GM21529 (cell line): ENCODE measurements around the gene TPPP.
"Not testable (repeated sequence)": the region's sequence is repeated elsewhere in the genome, so short reads cannot be mapped to it uniquely, and the experiment has no call there.

Source experiments
- ATAC-seq: cut with Tn5 transposase; IDR thresholded peaks from one replicate; pipeline ENCODE4 v1.9.1; 2021; ENCODE audit not compliant: unreplicated experiment

TPPP gene

GRCh38 chr5:679166-679895 is 13.8 kb downstream of the TPPP start:
- not testable (repeated sequence) for ATAC-seq

DNA sequence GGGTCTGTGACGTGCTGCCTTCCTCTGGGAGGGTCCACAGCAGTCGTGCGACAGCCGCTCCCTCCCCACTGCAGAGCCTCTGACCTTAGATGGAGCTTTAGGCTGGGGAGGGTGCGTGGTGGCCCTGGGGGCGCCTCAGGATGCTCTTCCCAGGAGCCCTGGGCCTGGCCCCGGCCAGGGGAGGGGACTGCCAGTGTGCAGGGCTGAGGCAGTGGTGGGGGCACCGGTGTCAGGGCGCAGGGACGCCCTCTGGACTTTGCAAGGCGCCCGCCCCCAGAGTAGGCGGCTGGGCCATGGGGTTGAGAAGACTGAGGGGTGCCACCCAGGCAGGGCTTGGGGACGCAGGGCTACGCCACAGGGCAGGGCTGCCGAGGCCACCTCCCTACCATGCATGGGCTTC is 14.6 kb downstream of the TPPP start:
- not testable (repeated sequence) for ATAC-seq

GRCh38 chr5:677131-678101 is 15.7 kb downstream of the TPPP start:
- no peak for ATAC-seq

- ATAC-seq: no peak
These were observed 16.5 kb downstream of the TPPP start for GRCh38 chr5:676699-677076.

DNA sequence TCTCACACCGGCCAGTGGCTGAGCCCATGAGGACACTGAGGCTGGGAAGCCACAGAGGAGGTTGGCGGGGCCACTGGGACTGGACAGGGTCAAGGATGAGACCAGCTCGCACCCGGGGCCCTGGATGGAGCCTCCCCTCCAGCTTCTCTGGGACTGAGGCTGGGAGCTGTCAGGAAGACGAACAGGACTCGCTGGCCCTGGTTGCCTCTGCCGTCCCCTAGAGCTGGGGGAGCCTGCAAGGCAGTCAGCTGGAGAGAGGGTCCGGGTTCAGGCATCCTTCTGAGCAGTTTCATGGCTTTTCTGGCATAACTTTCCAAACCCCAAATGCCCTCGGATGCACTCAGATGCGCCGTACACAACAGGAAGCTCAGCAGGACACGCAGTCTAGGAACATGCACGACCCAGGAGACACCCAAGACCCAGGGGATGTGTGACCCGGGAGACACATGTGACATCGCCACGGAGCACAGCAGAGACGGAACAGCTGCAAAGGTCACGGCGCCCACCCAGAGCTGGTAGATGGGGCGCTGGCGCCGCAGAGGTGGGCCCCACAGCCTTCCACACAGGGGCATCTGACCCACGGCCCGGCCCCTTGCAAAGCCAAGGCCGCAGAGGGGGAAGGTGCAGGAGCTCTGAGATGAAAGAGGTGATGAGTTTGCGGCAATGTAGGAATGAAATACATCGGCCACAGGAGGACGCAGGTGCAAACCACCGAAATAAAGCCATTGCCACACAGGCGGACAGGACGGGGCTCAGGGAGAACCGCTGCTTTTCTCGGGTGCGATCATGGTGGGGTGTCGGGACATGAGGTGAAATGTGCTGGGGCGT is 17.1 kb downstream of the TPPP start:
- ATAC-seq: no peak

DNA sequence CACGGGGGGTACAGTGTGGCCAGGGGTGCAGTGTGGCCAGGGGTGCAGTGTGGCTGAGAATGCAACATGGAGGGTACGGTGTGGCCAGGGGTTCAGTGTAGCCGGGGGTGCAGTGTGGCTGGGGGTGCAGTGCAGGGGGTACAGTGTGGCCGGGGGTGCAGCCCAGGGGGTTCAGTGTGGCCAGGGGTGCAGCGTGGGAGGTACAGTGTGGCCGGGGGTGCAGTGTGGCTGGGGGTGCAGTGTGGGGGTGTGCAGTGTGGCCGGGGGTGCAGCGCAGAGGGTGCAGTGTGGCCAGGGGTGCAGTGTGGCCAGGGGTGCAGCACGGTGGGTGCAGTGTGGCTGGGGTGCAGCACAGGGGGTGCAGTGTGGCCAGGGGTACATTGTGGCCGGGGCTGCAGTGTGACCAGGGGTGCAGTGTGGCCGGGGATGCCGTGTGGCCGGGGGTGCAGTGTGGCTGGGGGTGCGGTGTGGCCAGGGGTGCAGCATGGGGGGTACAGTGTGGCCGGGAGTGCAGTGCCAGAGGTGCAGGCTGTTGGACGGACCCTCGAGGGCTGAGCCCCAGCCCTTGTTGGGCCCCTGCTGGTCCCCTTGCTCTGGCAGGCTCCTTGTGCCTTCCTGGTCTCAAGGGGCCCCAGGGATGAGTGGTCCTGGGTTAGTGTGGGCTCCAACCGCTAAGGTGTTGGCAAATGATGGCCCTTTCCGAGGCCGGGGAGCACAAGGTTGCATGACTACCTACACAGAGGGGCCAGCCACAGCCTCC is 17.9 kb downstream of the TPPP start:
- no peak for ATAC-seq

GRCh38 chr5:674630-675011 is 18.5 kb downstream of the TPPP start:
- no peak for ATAC-seq

- no peak for ATAC-seq
These were observed 19.1 kb downstream of the TPPP start for GRCh38 chr5:673831-674629.

DNA sequence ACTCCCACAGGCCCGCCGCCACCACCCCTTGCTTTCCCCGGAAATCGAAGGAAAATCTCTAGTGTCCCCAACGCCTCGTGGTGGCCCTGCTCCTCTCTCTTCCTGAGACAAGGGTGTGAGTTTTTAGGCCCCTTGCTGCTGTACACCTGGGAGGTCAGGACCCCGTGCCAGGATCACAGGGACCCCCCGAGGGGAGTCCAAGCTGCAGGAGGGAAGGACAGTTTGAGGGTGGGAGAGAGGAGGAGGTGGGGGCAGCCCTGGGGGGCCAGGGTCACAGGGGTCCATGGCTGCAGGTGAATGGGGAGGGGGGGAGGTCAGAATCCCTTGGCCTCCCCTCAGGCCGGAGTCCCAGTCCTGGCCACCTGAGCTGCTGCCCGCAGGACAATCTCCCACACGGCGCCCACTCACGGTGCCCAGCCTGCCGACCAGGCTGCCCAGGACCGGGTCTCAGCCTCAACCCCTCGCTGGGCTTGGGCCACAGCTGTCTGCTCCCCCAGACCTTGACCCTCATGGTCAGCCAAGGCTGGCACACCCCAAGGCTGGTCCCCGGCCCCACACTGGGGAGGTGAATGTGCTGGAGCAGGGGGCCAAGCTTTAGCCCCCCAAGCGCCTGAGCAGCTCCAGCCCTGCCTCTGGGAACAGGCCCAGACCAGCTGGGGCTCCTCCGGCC is 19.9 kb downstream of the TPPP start:
- no peak for ATAC-seq

DNA sequence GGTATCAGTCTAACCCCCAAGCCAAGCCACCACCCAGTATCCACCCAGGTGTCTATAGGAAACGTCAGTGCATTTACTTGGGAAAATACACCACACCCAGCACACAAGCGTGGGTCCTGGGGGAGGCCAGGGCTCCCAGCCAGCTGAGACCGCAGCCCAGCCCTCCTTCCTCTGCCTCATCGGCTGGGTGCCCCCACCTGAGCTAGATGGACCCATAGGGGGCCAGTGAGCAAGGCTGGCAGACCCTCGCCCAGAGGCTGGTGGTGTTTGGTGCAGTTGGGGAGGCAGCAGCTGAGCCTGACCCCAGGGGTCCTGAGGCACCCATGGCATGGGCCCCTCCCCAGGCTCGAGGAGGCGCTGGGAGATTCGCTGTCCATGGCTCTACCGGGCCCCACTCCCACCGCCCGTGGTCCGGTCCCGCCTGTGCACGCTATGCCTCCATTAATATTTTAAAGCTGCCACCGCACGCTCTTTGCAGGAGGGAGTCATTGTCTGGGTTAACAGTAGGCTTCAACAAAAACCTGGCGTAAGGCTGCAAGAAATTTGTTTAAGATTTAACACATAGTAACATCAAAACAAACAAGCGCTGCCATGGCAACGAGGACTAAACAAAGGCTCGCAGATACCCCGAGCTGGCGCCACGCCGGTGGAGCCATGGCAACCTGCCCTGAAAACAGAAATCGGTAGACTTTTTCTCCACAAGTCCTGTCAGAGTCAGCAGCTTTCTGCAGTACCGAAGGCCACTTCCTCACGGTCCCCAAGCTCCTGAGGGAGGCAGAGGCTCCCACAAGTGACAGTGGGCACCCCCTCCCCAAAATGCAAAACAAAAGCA is 20.6 kb downstream of the TPPP start:
- ATAC-seq: no peak

DNA sequence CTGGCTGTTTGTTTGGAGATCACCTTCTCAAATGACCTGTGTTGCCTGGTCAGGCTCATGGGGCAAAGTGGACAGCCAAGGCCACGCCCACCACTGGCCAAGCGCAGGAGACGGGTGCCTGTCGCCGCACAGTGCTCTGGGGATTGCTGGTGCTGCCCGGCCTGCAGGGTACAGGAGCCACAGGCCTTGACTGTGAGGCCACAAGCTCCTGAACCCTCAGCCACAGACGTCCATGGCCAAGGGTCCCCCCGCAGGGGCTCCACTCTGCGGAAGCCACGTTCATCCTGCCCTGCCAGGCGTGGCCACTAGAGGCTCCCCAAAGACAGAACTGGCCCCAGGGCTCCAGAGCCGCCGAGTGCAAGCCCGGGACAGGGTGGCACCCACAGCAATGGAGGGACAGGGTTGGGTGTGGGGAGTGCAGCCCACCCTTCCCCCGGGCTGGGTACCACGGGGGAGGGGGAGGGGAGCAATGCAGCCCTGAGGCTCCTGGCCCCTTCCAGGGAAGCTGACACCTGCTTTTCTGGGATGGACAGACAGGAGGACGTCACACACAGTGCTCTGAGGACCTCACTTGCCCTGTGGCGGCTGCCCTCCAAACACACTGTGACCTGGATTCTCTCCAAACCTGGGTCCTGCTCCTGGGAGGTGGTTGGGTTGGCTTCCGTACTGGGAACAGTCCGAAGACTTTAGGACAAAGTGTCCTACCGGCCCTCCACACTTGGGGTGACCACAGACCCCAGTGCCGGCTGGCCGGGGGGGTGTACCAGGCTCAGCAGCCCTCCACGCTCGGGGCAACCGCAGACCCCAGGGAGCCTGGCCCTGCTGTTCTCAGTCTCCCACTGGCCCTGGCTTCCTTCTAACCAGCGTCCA is 21.5 kb downstream of the TPPP start:
- ATAC-seq: peak; percentile 59

GRCh38 chr5:670396-671270 is 22.5 kb downstream of the TPPP start:
- no peak for ATAC-seq

DNA sequence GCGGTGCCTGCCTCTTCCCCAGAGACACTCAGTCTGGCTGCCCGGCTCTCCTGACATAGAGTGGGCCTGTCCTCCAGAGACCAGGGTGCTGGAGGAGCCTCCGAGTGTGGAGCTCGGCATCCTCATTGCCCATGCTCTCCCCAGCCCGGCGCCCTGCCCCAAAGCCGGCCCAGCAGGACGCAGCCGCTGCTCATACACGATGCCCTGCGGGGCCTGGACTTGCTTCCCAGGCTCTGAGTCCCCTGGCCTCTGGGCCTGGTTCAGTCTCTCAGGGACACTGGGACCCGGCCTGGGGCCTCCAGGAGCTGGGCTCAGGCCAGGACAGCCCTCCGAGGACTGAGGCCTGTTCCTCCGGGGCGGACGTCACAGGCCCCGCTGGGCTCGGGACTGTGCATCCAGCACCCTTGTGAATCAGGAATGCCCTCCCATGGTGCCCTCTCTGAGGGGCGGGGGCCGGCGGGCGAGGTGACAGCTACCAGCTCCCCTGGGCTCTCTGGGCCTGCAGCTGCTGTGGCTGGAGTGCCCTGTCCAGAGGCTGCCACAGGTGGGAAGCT is 23.2 kb downstream of the TPPP start:
- no peak for ATAC-seq

DNA sequence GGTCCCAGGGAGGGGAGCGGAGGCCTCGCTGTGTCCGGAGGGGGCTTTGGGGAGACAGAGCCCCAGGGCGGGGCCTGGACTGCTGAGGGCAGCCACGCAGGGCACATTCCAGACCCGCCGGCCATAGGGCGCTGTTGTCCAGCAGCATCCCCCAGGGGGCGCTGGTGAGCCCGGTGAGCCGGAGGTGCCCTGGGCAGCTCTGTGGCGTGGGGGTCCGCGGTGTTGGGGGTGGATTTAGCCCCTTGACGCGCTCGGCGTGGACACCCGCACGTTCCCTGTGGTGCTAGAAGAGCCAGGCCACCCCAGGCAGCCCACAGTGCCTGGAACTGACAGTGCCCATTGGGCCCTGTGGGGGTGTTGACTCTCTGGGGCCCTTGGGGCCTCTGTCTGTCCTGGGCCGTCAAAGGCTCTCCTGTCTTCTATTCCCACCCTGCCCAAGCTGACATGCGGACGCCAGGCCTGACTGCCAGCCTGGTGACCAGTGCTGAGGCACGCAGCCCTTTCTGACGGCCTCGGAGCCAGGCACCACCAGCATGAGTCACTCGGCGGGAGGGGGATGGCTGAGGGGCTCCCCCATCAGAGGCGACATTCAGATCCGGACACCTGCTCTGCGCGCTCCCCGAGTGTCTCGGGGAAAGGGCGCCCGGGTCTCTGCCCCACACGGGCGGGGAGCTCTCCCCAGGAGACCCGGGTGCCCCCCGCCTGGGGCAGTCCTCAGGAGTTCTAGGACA is 23.9 kb downstream of the TPPP start:
- ATAC-seq: no peak

GRCh38 chr5:668283-668995 is 24.7 kb downstream of the TPPP start:
- no peak for ATAC-seq
